Thyroid gland (tissue), 4 donors: ENCODE data around the gene SYPL2.

Experiments
- POLR2A ChIP-seq, 2 donors: fragments of 450-650 bp; IDR thresholded peaks; one replicate each; pipeline ENCODE4 v1.6.1; 2017; ENCODE audit warnings: antibody characterized with exemption in 2 of 2, mild to moderate bottlenecking in 2 of 2, moderate library complexity in 1 of 2
- TF ChIP-seq, protein P1 (sequence below), 6 experiments: fragments of 200-600 bp in 3 of 6; fragments of 450-650 bp in 3 of 6; sonication (generic) in 3 of 6; IDR thresholded peaks; one replicate each; pipeline ENCODE4 v1.5.1; 2016 to 2019; ENCODE audit warnings: antibody characterized with exemption in 6 of 6, mild to moderate bottlenecking in 2 of 6, inconsistent platforms in 1 of 6, moderate library complexity in 1 of 6

- TF ChIP-seq, protein P1, sequence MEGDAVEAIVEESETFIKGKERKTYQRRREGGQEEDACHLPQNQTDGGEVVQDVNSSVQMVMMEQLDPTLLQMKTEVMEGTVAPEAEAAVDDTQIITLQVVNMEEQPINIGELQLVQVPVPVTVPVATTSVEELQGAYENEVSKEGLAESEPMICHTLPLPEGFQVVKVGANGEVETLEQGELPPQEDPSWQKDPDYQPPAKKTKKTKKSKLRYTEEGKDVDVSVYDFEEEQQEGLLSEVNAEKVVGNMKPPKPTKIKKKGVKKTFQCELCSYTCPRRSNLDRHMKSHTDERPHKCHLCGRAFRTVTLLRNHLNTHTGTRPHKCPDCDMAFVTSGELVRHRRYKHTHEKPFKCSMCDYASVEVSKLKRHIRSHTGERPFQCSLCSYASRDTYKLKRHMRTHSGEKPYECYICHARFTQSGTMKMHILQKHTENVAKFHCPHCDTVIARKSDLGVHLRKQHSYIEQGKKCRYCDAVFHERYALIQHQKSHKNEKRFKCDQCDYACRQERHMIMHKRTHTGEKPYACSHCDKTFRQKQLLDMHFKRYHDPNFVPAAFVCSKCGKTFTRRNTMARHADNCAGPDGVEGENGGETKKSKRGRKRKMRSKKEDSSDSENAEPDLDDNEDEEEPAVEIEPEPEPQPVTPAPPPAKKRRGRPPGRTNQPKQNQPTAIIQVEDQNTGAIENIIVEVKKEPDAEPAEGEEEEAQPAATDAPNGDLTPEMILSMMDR (IDR thresholded peaks at IDR 0.05): no peak
- TF ChIP-seq POLR2A (IDR thresholded peaks at IDR 0.05): no peak
Measured at GRCh38 chr1:109475261-109475660, 8.9 kb downstream of the SYPL2 start.
